ENCODE data around the gene GALNT7.

Gene GALNT7

DNA sequence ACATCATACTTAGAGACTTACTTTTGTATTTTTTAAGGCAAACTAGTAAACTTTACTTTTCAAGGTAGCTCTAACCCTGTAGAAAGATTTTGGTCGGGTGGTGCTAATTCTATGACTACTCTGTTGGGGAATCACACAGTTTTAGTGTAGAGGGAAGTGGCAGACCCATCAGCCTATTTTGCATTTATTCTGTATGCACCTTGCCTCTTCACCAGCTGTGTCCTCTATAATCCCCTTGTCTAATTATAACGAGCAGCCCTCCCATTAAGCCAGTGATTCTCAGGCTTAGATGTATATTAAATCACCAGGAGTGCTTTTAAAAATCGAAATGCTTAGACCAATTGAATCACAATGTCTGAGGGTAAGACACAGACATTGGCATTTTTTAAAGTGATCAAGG lies 78.1 kb downstream of the GALNT7 start:
- Histone ChIP-seq H3K27ac (peak overlapping the region; percentile 86), H3K4me1 (ENCODE audit: low read depth, poor library complexity, severe bottlenecking) (peaks cover 100% of the 10 kb centered on the region), H3K4me3 (IDR thresholded peaks at IDR 0.05; ENCODE audit: insufficient read depth, low read depth, low read length) (no peak overlapping the region), H4K20me1 (ENCODE audit: insufficient read depth) (no peaks in the 10 kb centered on the region), H3K36me3 (ENCODE audit: insufficient read depth) (no peaks in the 10 kb centered on the region), H3K4me2 (peak overlapping the region; percentile 96), H3K79me2 (ENCODE audit: insufficient read depth, low read depth) (peaks cover 88% of the 10 kb centered on the region), H3K27me3 (ENCODE audit: insufficient read depth, low read depth) (no peaks in the 10 kb centered on the region), H2AFZ (ENCODE audit: low read depth) (no peak overlapping the region), H3K9ac (peak overlapping the region; percentile 37)
- TF ChIP-seq, protein P1, sequence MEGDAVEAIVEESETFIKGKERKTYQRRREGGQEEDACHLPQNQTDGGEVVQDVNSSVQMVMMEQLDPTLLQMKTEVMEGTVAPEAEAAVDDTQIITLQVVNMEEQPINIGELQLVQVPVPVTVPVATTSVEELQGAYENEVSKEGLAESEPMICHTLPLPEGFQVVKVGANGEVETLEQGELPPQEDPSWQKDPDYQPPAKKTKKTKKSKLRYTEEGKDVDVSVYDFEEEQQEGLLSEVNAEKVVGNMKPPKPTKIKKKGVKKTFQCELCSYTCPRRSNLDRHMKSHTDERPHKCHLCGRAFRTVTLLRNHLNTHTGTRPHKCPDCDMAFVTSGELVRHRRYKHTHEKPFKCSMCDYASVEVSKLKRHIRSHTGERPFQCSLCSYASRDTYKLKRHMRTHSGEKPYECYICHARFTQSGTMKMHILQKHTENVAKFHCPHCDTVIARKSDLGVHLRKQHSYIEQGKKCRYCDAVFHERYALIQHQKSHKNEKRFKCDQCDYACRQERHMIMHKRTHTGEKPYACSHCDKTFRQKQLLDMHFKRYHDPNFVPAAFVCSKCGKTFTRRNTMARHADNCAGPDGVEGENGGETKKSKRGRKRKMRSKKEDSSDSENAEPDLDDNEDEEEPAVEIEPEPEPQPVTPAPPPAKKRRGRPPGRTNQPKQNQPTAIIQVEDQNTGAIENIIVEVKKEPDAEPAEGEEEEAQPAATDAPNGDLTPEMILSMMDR (conservative IDR thresholded peaks at IDR 0.05; ENCODE audit: low read depth, low read length) = no peak

- H3K79me2 ChIP-seq (ENCODE audit: insufficient read depth, low read depth) = peaks cover 86% of the 10 kb centered on the region
- no peaks in the 10 kb centered on the region for H4K20me1 ChIP-seq (ENCODE audit: insufficient read depth)
- TF ChIP-seq, protein P1 (conservative IDR thresholded peaks at IDR 0.05; ENCODE audit: low read depth, low read length) = no peak
- no peak overlapping the region for H3K4me3 ChIP-seq (IDR thresholded peaks at IDR 0.05; ENCODE audit: insufficient read depth, low read depth, low read length)
- H3K36me3 ChIP-seq (ENCODE audit: insufficient read depth) = no peaks in the 10 kb centered on the region
- peak overlapping the region; percentile 96 for H3K4me2 ChIP-seq
- peak overlapping the region; percentile 56; the same call in 1 of the 2 replicates for H2AFZ ChIP-seq (ENCODE audit: low read depth)
- no peaks in the 10 kb centered on the region for H3K27me3 ChIP-seq (ENCODE audit: insufficient read depth, low read depth)
- peak overlapping the region; percentile 37 for H3K9ac ChIP-seq
- peaks cover 99% of the 10 kb centered on the region for H3K4me1 ChIP-seq (ENCODE audit: low read depth, poor library complexity, severe bottlenecking)
- peak overlapping the region; percentile 86 for H3K27ac ChIP-seq
These were observed 78.7 kb downstream of the GALNT7 start for GRCh38 chr4:173247321-173247720.

DNA sequence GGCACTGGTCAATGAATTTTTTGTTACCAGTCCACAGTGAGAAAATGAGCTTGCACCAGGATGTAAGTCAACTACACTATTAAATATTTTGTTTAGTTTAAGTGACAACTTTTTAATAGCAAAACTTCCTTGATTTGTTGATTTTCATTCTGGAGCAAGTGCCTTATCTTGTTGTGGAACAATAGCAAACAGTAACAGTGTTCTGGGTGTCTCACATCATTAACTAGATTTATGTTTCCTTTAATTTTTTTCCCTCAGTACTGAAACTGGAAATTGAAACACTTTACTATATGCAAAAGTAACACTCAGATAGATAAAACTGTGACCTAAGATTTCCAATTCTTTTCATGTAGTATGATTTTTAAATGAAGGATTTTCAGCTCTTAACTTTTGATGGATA lies 80.1 kb downstream of the GALNT7 start:
- H3K4me1 ChIP-seq (ENCODE audit: low read depth, poor library complexity, severe bottlenecking) = peaks cover 99% of the 10 kb centered on the region
- H3K27ac ChIP-seq = peak overlapping the region; percentile 86; the same call in 1 of the 2 replicates
- H3K4me3 ChIP-seq (IDR thresholded peaks at IDR 0.05; ENCODE audit: insufficient read depth, low read depth, low read length) = no peak overlapping the region
- H4K20me1 ChIP-seq (ENCODE audit: insufficient read depth) = no peaks in the 10 kb centered on the region
- TF ChIP-seq, protein P1 (conservative IDR thresholded peaks at IDR 0.05; ENCODE audit: low read depth, low read length) = no peak
- no peak overlapping the region for H3K9ac ChIP-seq
- H3K4me2 ChIP-seq = peak overlapping the region; percentile 96
- H3K27me3 ChIP-seq (ENCODE audit: insufficient read depth, low read depth) = no peaks in the 10 kb centered on the region
- H3K36me3 ChIP-seq (ENCODE audit: insufficient read depth) = no peaks in the 10 kb centered on the region
- no peak overlapping the region for H2AFZ ChIP-seq (ENCODE audit: low read depth)
- peaks cover 86% of the 10 kb centered on the region for H3K79me2 ChIP-seq (ENCODE audit: insufficient read depth, low read depth)

DNA sequence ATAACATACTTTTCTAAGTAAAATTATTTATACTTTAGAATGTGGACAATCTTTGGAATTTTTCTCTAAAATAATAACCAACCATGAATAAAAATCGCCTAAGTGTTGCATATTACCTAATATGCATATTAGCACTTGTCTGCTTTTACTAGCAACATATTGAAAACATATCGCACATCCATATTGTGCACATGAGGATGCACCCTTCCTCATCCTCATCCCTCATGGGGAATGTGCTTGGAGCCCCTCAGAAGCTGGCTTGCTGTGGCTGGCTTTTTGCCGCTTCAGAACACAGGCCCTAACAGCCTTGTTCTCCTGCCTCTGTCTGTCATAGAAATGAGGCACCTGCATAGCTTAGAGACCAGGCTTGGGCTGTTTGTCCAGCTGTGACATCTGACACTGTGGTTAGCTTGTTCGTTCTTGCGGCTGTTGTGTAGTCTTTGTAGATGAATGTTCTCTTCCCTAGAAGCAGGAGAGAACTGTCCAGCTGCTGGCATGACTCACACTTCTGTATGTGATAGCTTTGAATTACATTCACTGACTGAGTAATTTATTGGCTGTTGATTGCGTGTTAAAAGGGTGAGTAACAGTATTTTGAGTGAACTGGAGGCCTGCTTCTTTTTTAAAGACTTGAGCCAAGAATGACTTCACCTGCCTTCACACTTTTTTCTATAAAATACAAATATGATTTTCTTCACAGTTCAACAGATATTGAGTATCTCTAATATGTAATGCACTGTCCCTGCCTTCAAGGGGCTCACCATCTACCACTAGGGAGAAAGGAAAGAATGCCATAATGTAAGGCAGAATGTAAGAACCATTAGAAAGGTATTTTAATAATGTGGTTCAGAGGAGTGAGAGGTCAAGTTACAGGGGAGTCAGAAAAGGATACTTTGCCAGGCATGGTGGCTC lies 83.7 kb downstream of the GALNT7 start:
- Histone ChIP-seq H3K4me2 (peak overlapping the region; percentile 96), H3K27me3 (ENCODE audit: insufficient read depth, low read depth) (no peaks in the 10 kb centered on the region), H3K9ac (peak overlapping the region; percentile 24; the same call in 1 of the 2 replicates), H4K20me1 (ENCODE audit: insufficient read depth) (no peaks in the 10 kb centered on the region), H3K27ac (peak overlapping the region; percentile 86), H2AFZ (ENCODE audit: low read depth) (no peak overlapping the region), H3K4me1 (ENCODE audit: low read depth, poor library complexity, severe bottlenecking) (peaks cover 99% of the 10 kb centered on the region), H3K4me3 (IDR thresholded peaks at IDR 0.05; ENCODE audit: insufficient read depth, low read depth, low read length) (no peak overlapping the region), H3K36me3 (ENCODE audit: insufficient read depth) (no peaks in the 10 kb centered on the region), H3K79me2 (ENCODE audit: insufficient read depth, low read depth) (peaks cover 89% of the 10 kb centered on the region)
- TF ChIP-seq, protein P1 (conservative IDR thresholded peaks at IDR 0.05; ENCODE audit: low read depth, low read length) = no peak

All from KMS-11 (cell line).